GM18858 (cell line): Measurements from ENCODE around the gene ANO5.
A peak's percentile ranks its signal among the peaks of the same experiment; 100 is the strongest.

Source experiments
- ATAC-seq: cut with Tn5 transposase; IDR thresholded peaks from one replicate; pipeline ENCODE4 v1.9.1; 2021; ENCODE audit not compliant: unreplicated experiment

Gene ANO5, protein sequence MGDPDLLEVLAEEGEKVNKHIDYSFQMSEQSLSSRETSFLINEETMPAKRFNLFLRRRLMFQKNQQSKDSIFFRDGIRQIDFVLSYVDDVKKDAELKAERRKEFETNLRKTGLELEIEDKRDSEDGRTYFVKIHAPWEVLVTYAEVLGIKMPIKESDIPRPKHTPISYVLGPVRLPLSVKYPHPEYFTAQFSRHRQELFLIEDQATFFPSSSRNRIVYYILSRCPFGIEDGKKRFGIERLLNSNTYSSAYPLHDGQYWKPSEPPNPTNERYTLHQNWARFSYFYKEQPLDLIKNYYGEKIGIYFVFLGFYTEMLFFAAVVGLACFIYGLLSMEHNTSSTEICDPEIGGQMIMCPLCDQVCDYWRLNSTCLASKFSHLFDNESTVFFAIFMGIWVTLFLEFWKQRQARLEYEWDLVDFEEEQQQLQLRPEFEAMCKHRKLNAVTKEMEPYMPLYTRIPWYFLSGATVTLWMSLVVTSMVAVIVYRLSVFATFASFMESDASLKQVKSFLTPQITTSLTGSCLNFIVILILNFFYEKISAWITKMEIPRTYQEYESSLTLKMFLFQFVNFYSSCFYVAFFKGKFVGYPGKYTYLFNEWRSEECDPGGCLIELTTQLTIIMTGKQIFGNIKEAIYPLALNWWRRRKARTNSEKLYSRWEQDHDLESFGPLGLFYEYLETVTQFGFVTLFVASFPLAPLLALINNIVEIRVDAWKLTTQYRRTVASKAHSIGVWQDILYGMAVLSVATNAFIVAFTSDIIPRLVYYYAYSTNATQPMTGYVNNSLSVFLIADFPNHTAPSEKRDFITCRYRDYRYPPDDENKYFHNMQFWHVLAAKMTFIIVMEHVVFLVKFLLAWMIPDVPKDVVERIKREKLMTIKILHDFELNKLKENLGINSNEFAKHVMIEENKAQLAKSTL

DNA sequence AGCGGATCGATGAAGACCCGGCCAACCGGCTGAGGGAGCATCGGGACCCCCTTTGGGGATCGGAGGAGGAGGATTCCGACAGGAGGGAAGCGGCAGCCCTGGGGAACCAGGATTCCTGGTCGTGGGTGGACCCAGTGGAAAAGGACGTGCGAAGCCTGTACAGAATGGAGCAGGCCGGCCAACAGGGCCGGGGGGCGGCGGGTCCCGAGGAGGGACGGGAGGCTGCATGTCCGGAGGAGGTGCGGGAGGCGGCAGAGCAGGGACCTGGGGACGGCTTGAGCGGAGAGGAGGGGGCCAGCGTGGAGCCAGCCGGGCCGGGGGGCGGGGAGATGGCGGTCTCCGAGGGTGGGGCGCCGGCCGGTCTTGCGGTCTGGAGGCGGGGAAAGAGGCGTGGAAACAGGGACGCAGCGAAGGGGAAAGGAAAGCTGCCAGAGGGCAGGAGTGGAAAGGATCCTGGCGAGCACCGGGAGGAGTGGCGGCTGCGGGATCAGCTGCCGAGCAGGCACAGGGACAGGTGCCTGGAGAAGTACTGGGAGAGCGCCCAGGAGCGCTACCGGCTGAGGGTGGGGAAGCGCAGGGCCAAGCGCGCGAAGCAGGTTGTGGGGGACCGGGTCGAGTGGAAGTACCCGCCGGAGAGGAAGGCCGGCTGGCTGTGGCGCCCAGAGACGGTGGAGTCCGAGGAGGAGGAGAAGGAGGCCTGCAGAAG lies at the start of gene ANO5:
Gene ANO5, plus strand, starts transcription at position 444 of the 706 bp plus-strand sequence. CDS start 408 bp downstream, outside the sequence.
- ATAC-seq = no peak

DNA sequence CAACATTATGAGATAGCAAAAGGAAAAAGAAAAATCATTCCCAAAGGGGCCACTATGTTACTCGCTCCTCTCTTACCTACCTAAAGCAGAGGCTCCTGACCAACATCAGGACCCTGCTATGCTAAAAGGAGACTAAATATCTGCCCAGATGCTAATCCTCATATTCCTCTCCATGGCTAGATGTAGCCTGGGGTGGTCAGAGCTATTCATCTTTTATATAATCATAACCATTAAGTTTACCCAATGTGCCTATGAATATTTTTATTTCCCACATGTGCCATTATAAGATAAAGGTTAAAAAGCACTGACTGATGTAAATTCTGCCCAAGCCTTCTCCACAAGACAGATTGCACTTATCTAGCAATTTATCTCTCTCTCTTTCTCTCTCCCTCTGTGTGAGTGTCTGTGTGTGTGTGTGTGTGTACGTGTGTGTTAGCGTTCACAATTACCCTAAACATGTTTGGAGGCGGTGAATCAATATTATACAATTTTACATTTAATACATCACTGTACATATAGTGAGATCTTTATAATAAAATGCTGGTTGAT lies 41.2 kb upstream of the ANO5 start:
- ATAC-seq = no peak

DNA sequence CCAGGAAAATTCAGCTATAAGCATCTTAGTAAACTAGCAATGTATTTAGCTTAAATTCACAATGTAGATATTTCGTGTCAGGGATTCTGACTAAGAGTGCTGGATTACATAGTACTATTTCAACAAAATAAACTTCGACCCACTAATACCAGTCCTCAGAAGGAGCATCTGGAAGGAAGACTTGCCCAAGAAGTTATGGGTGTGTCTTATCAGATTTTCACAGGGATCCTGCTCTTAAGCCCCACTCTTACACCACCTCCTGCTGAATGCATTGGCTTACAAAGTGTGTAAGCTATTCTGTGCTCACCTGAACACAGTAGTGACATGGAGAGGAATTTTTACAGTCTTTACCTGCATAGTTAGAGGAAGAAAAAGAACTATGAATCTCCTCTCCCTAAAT lies 35.4 kb upstream of the ANO5 start:
- no peak for ATAC-seq

DNA sequence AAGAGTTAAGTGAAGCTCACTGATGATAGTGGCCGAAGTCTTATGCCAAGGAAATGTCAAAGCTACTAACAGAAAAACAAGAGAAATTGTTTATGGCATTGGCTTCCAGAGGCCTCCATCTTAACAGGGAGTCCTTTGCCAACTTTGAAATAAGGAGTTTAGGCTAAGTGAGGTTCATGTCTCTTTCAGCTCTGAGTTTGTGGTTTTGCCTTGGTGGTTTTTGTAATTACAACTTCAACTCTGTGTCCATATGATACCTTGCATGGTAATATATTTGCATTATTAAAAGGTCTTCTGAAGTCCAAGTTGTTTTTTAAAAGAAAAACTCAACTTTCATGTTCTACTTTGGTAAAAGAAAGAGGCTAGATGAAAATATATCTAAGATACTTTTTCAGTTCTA lies 31.4 kb upstream of the ANO5 start:
- no peak for ATAC-seq

GRCh38 chr11:22162756-22163155 lies 30.1 kb upstream of the ANO5 start:
- no peak for ATAC-seq

- peak; percentile 81 for ATAC-seq
Observed at GRCh38 chr11:22163394-22163797, 29.5 kb upstream of the ANO5 start.

DNA sequence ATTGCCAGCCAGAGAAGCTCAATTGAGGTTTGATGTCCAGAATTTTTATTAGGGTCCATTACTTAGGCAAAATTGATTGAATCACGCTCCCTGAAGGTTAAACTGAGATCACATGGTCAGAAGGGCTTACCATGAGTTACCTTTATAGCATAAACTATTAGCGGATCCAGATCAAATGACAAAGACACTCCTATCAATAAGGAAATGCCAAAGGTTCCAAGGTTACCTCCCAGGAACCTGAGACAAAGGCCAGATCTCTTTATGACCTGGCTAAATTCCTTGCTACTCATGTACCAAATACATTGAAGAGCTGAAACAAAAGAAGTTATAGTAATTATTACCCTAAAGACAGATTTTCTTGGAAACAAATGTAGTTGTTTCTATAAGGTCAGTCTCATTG lies 27.8 kb upstream of the ANO5 start:
- no peak for ATAC-seq

DNA sequence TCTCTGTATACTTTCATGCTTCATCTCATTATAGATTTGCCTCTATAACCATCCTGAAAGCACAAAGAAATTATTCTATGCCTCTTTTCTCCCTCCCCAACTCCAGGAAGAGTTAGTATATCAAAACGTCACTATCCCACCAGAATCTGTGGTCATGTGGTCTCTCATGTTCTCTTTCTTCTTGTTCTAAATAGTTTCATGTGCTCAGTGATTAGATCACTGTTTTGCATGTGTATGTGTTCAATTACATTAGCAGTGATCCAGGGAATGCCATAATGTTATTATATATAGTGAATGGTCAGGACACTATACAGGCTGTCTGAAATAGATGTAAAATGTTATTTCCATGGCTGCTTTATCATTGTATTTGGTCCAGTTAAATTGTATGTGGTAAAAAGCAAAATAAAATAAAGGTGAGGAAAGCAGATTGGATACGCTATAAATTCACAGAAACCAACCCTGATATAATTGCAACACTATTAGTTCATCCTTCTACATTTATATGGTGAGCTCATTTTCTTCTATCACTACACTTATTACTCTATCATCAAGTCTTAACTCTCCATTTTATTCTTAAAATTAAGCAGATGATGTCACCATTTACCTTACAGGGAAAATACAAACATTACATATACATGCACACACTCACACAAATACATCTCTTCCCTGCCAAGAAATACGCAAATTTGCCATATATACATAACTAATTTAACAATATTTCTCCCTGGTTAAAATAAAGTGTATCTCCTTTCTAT lies 26.9 kb upstream of the ANO5 start:
- ATAC-seq = no peak

- ATAC-seq = no peak
Observed at GRCh38 chr11:22169833-22170232, 23.1 kb upstream of the ANO5 start.

GRCh38 chr11:22173532-22173931 lies 19.4 kb upstream of the ANO5 start:
- no peak for ATAC-seq

GRCh38 chr11:22177186-22177585 lies 15.7 kb upstream of the ANO5 start:
- ATAC-seq = no peak

- no peak for ATAC-seq
Observed at GRCh38 chr11:22179626-22180025, 13.3 kb upstream of the ANO5 start.

DNA sequence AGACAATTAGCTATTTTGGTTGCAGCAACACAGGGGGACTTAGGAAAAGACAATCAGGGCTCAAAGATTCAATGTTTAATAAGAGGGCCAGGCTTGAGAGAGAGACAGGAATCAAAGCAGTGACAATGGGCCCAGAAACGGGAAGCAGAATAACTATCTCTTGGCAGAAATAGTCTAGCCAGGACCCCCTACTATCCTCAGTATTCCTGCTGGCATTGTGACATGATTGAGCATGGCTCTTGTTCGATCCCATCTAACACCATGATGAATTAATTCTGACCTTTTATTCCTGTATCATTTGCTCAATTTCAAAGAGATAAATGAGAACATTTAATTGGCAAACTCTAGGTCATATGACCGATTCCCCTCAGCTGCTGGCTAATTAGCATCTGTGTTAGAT lies 12.8 kb upstream of the ANO5 start:
- no peak for ATAC-seq

DNA sequence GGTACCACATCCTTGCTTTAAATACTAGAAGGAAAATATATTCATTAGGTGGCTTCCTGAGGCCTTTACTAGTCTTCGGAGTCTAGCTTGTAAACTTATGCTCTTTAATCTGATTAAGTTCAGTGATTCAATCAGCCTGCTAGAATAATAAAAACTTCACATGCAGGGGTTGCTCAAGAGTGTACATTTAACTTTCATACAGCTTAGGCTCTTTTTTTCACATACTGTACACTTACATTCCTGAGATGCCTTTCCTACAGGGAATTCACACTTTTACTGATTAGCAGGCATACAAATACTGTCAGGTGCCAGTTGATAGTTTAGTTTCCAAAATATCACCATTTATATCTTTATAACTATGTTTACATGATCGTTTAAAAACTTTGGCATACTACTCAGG lies 3.2 kb upstream of the ANO5 start:
- ATAC-seq = no peak

DNA sequence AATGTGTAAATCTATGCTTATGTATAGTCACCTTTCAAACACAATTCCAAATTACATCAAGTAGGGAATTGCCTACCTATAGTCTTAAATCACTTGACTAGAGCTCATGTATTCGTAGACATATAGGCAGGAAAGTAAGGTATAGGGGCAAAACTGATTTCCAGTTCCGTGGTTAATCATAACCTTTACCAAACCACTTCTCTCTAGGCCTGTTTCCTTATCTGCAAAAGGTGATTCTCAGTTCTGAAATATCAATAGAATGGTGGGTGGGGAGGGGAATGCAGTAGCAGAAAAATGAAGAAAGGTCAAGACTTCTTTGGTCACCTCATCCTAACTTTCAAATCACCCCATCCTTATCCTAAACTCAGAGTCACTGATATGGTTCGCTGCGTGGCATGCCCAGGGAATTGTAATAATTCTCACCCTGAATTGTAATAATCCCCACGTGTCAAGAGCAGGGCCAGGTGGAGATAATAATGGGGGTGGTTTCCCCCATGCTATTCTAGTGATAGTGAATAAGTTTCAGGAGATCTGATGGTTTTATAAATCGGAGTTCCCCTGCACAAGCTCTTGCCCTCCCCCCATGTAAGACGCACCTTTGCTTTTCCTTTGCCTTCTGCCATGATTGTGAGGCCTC lies 1.9 kb upstream of the ANO5 start:
- peak; percentile 34 for ATAC-seq

GRCh38 chr11:22192289-22192641 lies 620 bp upstream of the ANO5 start:
- ATAC-seq = no peak

DNA sequence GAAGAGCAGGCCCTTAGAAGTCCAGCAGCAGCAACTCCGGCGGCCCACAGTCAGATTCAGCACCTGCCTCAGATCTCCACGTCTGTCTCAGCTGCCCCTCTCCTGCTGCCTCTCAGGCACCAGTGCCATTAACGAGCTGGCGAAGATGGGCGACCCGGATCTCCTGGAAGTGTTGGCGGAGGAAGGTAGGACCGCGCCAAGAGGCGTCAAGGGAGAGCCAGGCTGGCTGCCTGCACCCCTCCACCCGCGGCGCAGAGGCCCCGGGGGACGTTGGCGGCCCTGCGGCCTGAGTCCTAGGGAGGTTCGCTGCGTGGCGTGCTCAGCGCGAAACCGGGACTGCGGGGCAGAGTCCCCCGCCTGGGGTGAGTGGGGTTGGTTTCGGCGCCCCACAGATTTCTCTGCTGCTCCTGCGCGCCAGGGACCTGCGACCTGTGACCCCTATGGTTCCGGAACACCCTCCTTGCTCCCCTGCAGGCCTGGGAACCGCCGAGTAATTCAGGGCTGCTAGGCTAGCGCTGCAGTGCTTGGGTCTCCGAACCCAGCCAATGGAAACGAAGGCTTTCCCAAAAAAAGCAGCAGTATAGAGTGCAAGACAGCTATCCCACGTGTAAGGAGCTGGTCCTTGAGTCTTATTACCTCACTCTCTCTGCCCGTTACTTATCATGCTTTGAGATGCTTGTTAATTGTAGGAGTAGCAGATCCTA lies 615 bp downstream of the ANO5 start:
- ATAC-seq = no peak

DNA sequence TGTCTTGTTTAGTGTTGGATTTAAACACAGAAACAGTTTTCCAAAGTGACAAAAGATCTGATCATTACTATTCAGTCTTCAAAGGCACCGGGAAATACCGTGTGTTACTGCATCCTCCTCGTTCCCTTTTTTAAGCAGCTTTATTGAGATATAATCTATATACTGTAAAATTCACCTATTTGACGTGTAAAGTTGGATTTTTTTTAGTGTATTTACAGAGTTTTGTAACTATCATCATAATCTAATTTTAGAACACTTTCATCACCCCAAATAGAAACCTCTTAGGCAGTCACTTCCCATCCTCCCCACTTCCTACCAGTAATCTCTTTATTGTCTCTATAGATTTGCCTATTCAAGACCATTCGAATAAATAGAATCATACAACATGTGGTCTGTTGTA lies 1.4 kb downstream of the ANO5 start:
- no peak for ATAC-seq

DNA sequence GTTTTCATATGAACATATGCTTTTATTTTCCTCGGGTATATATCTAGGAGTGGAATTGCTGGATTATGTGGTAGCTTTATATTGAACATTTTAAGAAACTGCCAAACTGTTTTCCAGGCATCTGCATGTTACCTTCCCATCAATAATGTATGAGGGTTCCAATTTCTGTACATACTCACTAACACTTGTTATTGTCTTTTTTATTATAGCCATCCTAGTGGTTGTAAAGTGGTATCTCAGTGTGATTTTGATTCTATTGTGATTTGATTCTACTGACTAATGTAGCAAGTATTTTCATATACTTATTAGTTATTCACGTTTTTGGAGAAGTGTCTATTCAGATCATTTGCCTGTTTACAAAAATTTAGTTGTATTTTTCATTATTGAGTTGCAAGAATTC lies 2.0 kb downstream of the ANO5 start:
- ATAC-seq = no peak
